Stimulated activated CD4-positive, alpha-beta T cell treated with anti-CD3 and anti-CD28 coated beads, Interleukin-1b, Interleukin-23, amount 100 ng/mL, for 1 hour (primary cell): ENCODE results near the gene MKNK1.

Experiments used
- DNase-seq, 2 donors: peaks; one replicate each; pipeline ENCODE4 v3.0.0-alpha.2; 2020; ENCODE audit warnings: low read depth in 2 of 2

MKNK1 gene

DNA sequence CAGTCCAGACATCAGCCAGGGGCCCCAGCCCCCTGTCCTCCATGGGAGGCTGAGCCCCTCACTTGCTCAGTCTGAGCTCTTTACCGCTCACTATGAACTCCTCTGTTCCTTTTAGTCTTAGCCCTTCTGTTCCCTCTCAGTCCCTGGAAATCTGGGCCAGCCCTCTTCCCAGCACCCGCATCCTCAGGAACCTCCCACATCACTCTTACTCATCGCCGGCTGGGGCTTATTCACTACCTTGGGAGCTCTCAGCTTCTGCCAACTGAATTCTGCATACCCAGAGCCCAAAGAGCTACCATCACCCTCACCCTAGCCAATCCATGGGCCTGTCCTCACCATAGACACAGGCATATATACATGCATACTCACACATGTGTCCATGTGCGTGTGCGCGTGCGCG, 64.1 kb downstream of the MKNK1 start:
- DNase-seq: no peak

GRCh38 chr1:46538147-46538546, 65.9 kb downstream of the MKNK1 start:
- DNase-seq: no peak

DNA sequence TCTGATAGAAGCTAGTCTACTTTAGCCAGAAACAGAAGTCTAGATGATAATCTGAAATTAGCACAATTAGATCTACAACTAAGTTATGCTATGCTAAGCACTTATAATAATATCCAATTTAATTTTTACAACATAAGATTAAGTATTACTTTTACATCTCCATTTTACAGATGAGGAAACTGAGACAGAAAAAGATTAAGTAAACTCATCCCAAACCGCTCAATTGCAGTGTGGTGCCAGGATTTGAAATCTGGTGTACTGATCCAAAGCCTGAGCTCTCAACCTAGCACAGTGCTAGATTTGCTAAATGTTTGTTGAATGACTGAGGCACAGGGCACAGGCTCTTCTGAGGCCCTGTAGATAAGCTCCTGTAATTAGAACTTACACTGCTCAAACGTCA, 66.4 kb downstream of the MKNK1 start:
- DNase-seq: no peak

- DNase-seq: no peak
Measured at GRCh38 chr1:46536527-46536926, 67.5 kb downstream of the MKNK1 start.

GRCh38 chr1:46535063-46535462, 69.0 kb downstream of the MKNK1 start:
- DNase-seq: no peak

- DNase-seq: peak in 1 of 2 donors; percentile 13
Measured at GRCh38 chr1:46533179-46533864, 70.7 kb downstream of the MKNK1 start.

- peak; percentile 36 to 60 for DNase-seq
Measured at GRCh38 chr1:46532498-46533178, 71.4 kb downstream of the MKNK1 start.

GRCh38 chr1:46532095-46532494, 72.0 kb downstream of the MKNK1 start:
- DNase-seq: no peak

GRCh38 chr1:46530791-46531409, 73.2 kb downstream of the MKNK1 start:
- no peak for DNase-seq

- DNase-seq: no peak
Measured at GRCh38 chr1:46530311-46530710, 73.8 kb downstream of the MKNK1 start.

DNA sequence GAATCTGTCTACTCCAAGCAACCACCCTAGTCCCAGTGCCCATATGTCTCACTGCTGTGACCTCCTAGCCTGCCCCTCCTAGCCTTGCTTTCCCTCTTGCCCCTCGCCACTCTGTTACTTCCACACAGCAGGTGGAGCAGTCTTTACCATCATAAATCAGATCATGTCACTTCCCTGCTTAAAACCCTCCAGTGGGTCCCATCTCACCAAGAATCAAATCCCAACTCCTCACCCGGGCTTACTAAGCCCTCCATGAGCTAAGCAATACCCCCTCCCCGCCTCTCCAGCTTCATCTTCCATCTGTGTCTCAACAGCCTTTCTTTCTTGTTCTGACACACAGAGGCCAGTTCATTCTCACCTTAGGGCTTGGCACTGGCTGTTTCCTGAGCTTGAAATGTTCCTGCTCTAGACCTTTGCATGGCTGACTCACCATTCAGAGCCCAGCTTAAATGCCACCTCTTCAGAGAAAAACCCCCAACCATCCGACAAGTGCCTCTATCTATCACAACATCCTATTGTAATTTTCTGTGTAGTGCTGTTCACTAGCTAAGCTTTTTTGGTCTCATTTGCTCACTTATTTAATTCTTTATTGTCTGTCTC, 74.9 kb downstream of the MKNK1 start:
- no peak for DNase-seq

GRCh38 chr1:46528297-46528955, 75.6 kb downstream of the MKNK1 start:
- DNase-seq: no peak

GRCh38 chr1:46527474-46528296, 76.4 kb downstream of the MKNK1 start:
- peak; percentile 30 to 66 for DNase-seq

DNA sequence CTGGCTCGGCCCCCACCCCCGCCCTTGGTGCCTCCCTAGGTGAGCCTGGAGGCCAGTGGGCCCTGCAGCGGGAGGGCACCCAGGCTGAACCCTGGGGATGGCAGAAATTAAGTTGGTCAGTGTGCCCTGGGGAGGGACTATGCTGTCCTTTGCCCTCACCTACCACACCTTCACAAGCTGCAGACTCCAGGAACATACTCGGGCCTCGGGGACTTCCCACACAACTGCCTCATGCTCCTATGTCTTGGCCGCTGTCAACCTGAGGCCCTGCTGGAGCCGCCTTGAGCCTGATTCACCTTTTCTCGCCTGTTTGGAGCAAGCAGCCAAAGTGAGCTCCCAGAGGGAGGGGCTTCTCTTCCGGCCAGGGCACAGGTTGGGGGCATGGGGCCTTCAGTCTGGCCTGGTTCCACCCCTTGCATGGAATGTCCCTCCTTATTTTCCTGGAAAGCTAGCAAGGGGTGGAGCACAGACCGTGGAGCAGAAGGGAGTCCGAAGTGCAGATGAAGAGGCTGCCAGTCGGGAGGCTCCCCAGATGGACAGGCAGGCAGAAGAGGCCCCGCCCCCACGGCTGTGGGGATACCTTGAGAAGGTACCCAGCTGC, 77.3 kb downstream of the MKNK1 start:
- DNase-seq: no peak

DNA sequence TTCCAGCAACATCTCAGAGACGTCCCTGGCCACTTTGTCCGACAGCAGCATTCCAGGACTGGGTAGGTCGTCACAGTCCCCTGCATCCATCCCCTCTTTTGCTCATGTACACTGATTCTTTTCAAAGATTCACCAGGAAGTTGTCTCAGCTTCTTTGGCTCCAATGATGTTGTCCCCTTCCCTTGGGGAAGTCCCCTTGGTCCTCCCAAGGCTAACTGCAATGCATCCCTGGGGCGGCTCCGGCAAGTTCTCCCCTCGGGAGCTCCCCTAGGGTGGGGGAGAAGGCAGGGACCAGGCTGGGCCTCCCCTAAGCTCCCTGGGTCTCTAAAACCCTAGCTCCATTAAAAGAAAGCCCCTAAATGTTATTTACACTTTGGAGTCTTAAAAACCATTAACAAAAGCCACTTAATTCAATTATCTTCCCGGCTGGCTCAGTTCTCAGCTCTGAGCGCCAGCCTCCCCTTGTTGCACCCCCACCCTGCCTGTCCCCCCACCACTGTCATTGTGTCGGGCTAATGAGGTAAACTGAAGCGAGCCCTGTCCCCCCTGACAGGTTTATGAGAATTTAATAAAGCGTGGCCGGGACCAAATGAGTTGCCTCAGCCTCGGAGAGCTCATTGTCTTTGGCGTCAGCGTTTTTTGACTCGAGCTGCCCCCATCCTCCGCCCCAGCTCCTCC, 77.9 kb downstream of the MKNK1 start:
- DNase-seq: no peak

DNA sequence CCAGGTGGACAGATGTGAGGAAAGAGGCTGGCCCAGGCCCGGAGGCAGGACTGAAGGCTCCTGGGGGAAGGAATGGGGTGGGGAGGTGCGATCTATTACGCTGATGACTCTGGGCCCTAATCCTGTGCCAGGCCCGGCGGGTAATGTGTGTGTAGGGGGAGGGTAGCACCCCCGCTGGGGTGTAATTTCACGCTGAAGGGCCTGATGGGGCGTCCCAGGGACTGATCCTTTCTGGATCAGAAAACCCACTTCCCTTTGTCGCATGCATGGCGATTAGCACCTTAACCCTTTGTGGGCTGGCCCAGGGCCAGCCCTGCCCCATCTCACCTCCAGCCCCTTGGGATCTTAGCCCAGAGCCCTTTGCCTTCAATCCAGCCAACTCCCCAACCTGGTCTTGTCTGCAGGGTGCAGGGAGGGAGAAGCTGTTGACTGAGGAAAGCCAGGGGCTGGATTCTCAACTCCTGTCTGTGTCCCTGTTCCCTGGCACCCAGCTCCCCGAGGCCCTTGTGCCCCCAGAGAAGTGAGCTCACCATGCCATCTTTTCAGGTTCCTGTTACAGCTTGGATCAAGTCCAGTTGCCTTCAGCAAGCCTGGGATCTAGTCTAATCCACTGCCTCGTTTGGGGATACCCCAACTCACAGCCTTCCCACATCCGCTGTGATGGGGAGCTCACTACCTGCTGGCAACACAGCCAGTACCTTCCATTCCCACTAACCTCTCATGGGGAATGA, 78.7 kb downstream of the MKNK1 start:
- DNase-seq: no peak

GRCh38 chr1:46524843-46525242, 79.2 kb downstream of the MKNK1 start:
- DNase-seq: no peak

DNA sequence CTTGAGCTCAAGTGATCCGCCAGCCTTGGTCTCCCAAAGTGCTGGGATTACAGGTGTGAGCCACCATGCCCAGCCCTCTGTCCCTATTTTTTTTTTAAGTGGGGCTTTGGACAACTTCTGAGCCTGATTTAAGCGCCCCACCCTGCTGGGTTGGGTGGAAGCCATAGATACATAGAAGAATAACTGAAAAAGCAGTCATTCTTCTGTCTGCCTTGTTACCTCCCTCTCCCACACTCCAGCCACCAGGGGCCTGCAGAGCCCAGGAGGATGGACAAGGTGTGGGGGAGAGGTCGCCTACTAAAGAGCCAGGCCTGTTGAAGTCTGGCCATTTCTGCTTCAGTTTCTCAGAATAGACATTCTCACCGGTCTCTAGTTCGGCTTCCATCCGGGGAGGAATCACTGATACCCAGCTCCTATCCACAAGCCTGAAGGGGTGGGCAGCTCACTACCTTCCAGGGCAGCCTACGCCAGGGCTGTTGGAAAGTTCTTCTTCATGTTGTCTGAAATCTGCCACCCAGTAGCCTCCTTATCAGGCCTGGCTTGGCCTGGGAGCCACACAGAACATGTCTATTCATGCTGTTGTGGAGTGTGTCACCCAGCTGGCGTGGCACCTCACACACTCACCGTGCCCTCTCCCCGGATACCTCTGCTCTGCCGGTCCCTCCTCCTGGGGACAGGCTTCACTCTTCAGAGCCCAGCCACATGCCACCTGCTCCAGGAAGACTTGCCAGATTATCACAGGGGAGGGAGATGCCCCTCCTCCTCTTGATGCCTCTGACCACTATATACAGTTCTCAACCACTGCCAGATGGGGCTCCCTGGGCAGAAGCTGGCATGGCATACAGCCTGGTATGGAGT, 80.3 kb downstream of the MKNK1 start:
- no peak for DNase-seq

GRCh38 chr1:46522969-46523320, 81.1 kb downstream of the MKNK1 start:
- no peak for DNase-seq
